Osteoblast (primary cell): ENCODE data around the gene DENND1A. TPM values are rescaled to one million over a fixed set of nuclear protein-coding genes. Genes with fewer than 3 reads are reported as not detected.

ENCODE experiments used
- DNase-seq: peaks from one replicate; pipeline ENCODE4 v3.0.0; 2011; ENCODE audit warnings: low spot score, mixed read lengths; ENCODE audit not compliant: insufficient read length; ENCODE audit errors: missing footprints
- H2AFZ ChIP-seq: 2 replicates; pipeline ENCODE4 v1.6.0; 2011; ENCODE audit warnings: mild to moderate bottlenecking, low read length
- H3K27ac ChIP-seq: 2 replicates; pipeline ENCODE4 v1.5.1; 2011; ENCODE audit warnings: mild to moderate bottlenecking, low read depth, low read length, moderate library complexity
- H3K27me3 ChIP-seq: 2 replicates; pipeline ENCODE4 v1.6.0; 2012; ENCODE audit warnings: mild to moderate bottlenecking, control low read depth, inconsistent platforms, low read length, moderate library complexity; ENCODE audit not compliant: insufficient read depth
- H3K36me3 ChIP-seq: 2 replicates; pipeline ENCODE4 v1.5.1; 2011; ENCODE audit warnings: mild to moderate bottlenecking, low read length, control low read depth, moderate library complexity; ENCODE audit not compliant: insufficient read depth
- H3K4me1 ChIP-seq: 2 replicates; pipeline ENCODE4 v1.5.1; 2011; ENCODE audit warnings: mild to moderate bottlenecking, low read length, control low read depth, moderate library complexity; ENCODE audit not compliant: insufficient read depth
- H3K4me2 ChIP-seq: 2 replicates; pipeline ENCODE4 v1.6.0; 2011; ENCODE audit warnings: mild to moderate bottlenecking, low read length; ENCODE audit not compliant: insufficient read depth
- H3K4me3 ChIP-seq: fragments of 200-600 bp; sonication (generic); 3 replicates; pipeline ENCODE4 v1.5.1; 2012; ENCODE audit warnings: mild to moderate bottlenecking, low read length, inconsistent platforms; ENCODE audit not compliant: insufficient read depth
- H3K79me2 ChIP-seq: 2 replicates; pipeline ENCODE4 v1.6.0; 2012; ENCODE audit warnings: mild to moderate bottlenecking, low read length, control low read depth, inconsistent platforms; ENCODE audit not compliant: insufficient read depth
- H3K9me3 ChIP-seq: 2 replicates; pipeline ENCODE4 v1.5.1; 2011; ENCODE audit warnings: low read depth, low read length, control low read depth
- H4K20me1 ChIP-seq: 2 replicates; pipeline ENCODE4 v1.6.0; 2012; ENCODE audit warnings: mild to moderate bottlenecking, low read length, control low read depth; ENCODE audit not compliant: insufficient read depth
- total RNA-seq: library from RNA; depleted of rRNA; stranded (reverse); fragments of >200 nt; gene quantifications from 2 replicates; pipeline ENCODE4 v1.2.3, GENCODE V29; 2012
- TF ChIP-seq, protein P1 (sequence below): IDR thresholded peaks from 2 replicates; pipeline ENCODE4 v1.5.1; 2011; ENCODE audit warnings: mild to moderate bottlenecking, low read depth, low read length, moderate library complexity; ENCODE audit errors: extremely low read depth

Gene DENND1A
- total RNA-seq, 1 donor, result 14.1 TPM

DNA sequence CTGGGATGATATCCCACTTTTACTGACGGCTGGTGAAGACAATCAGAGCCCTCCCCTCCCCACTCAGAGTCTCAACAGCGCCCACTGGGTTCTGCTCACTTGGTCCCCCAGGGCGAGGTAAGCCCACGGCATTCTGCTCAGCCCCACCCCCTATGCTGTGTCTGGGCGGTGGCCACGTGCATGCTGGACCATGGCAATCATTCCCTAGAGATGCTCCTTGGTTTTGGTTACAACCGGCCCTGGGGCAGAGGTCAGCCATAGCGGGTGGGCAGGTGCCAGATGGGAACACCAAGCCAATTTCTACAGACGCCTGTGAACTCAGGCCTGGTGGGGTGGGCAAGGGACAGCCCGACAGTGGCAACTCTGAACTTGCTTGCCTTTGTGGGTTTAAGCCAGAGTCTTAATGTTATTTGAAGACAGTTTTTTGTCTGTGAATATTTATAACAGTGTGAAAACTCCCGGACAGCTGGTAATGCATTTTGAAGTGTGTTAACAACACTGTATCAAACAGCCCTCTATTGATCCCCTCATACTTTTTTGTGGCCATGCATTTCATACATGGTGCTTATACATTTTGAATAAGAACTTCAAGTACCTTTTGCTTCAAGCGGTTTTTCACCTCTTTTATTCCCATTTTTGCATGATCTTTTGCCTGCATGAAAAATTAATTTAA lies 479.7 kb downstream of the DENND1A start:
- H2AFZ ChIP-seq, result no peak overlapping the region
- no peak overlapping the region for H3K4me3 ChIP-seq
- DNase-seq, result no peak
- no peaks in the 10 kb centered on the region for H3K36me3 ChIP-seq
- no peak overlapping the region for H3K27ac ChIP-seq
- H4K20me1 ChIP-seq, result no peaks in the 10 kb centered on the region
- H3K4me2 ChIP-seq, result no peak overlapping the region
- no peaks in the 10 kb centered on the region for H3K9me3 ChIP-seq
- no peaks in the 10 kb centered on the region for H3K27me3 ChIP-seq
- TF ChIP-seq, protein P1, sequence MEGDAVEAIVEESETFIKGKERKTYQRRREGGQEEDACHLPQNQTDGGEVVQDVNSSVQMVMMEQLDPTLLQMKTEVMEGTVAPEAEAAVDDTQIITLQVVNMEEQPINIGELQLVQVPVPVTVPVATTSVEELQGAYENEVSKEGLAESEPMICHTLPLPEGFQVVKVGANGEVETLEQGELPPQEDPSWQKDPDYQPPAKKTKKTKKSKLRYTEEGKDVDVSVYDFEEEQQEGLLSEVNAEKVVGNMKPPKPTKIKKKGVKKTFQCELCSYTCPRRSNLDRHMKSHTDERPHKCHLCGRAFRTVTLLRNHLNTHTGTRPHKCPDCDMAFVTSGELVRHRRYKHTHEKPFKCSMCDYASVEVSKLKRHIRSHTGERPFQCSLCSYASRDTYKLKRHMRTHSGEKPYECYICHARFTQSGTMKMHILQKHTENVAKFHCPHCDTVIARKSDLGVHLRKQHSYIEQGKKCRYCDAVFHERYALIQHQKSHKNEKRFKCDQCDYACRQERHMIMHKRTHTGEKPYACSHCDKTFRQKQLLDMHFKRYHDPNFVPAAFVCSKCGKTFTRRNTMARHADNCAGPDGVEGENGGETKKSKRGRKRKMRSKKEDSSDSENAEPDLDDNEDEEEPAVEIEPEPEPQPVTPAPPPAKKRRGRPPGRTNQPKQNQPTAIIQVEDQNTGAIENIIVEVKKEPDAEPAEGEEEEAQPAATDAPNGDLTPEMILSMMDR, result no peak
- H3K4me1 ChIP-seq, result no peaks in the 10 kb centered on the region
- no peaks in the 10 kb centered on the region for H3K79me2 ChIP-seq

DNA sequence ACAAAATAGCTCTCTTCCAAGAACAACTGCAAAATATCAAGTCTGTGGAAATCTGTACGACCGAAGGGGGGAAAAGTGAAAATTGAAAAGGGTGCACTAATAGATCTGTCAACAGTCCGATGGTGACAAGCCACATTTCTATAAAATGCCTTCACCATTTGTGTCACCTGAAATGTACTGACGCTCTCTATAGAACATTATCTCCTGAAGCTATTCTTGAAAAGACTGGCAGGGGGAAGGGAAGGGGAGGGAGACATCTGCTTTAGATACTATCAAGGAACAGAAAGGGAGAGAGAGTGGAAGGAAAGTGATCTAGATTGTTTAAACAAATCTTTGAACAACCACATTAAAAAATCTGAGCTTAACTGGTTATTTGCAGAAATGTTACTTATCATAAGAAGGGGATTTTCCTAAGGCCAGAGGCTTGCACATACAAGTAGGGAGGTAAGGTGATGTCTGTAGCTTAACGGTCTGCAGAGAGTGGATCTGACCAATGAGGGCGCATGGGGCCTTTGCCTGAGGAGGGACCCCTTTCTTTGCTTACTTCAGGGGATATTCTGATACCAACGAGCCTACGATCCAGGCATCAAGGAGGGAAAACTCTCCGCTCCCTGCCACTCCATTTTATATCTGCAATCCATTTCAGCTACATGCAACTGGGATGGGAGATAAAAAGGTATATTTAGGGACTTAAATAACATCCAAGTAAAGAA lies 481.8 kb downstream of the DENND1A start:
- no peaks in the 10 kb centered on the region for H3K36me3 ChIP-seq
- no peaks in the 10 kb centered on the region for H4K20me1 ChIP-seq
- DNase-seq, result no peak

DNA sequence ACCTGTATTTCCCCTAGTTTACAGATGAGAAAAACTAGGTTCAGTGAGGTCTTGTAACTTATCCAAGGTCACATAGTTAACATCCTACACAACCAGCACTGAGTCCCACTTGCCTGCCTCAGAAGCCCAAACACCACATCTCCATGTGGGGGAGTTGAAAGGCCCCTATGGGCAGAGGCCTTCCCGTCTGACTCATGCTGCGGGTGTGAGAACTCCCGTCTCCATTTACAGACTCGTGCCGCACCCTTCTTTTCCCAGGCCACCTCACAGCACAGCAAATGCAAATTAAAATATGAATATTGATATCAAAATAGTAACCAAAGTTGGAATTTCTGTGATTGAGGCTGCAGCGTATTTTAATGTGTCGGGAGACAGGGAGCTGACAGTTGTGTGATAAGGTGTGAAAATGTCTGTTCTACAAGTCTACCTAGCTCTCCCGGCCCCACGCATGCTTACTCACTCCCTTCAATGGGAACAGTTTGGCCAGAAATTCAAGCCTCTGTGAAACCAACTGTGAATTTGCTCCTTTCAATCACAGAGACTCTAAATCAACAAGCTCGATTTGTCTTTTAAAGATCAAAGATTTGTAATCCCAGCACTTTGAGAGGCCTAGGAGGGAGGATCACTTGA lies 483.8 kb downstream of the DENND1A start:
- Histone ChIP-seq H4K20me1 (no peaks in the 10 kb centered on the region), H3K4me2 (no peak overlapping the region), H3K27me3 (no peaks in the 10 kb centered on the region), H2AFZ (no peak overlapping the region), H3K4me3 (no peak overlapping the region), H3K4me1 (no peaks in the 10 kb centered on the region), H3K27ac (no peak overlapping the region), H3K79me2 (no peaks in the 10 kb centered on the region), H3K36me3 (no peaks in the 10 kb centered on the region), H3K9me3 (no peaks in the 10 kb centered on the region)
- TF ChIP-seq, protein P1, result no peak
- no peak for DNase-seq

More for the DNA sequence above, 481.8 kb downstream of the DENND1A start:
- Histone ChIP-seq H3K4me1 (no peaks in the 10 kb centered on the region), H2AFZ (no peak overlapping the region), H3K4me2 (no peak overlapping the region), H3K27me3 (no peaks in the 10 kb centered on the region), H3K79me2 (no peaks in the 10 kb centered on the region), H3K27ac (no peak overlapping the region), H3K9me3 (no peaks in the 10 kb centered on the region), H3K4me3 (no peak overlapping the region)
- TF ChIP-seq, protein P1, result no peak

DNA sequence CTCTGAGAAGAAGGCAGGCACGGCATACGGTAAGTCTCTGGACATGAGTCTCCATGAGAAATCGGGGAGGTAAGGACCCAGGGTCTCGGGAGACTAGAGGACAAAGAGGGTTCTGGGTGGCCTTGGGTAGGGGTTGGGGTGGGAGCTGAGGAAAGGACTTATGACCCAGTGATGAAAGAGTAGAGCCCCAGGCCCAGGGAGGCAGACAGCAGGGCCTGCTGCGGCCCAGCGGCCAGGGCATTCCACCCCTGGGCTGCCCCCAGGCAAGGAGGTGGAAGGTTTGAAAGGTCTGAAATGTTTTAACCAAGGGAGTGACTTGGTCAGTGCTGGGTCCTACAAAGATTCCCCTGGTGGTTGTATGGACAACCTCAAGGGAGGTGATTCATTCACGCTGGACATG lies 484.8 kb downstream of the DENND1A start:
- no peaks in the 10 kb centered on the region for H3K79me2 ChIP-seq
- H3K4me2 ChIP-seq, result no peak overlapping the region
- H3K27me3 ChIP-seq, result no peaks in the 10 kb centered on the region
- H4K20me1 ChIP-seq, result no peaks in the 10 kb centered on the region
- no peaks in the 10 kb centered on the region for H3K9me3 ChIP-seq
- H2AFZ ChIP-seq, result no peak overlapping the region
- H3K4me3 ChIP-seq, result no peak overlapping the region
- no peaks in the 10 kb centered on the region for H3K4me1 ChIP-seq
- H3K27ac ChIP-seq, result no peak overlapping the region
- TF ChIP-seq, protein P1, result no peak
- no peak for DNase-seq
- H3K36me3 ChIP-seq, result no peaks in the 10 kb centered on the region
